Measurements from ENCODE around the gene PMM2. TPM values are rescaled to one million over a fixed set of nuclear protein-coding genes. Genes with fewer than 3 reads are reported as not detected.

PMM2 gene
- total and polyA plus RNA-seq, 12 donors: 7.4 to 81.1 (median 26.3) TPM

DNA sequence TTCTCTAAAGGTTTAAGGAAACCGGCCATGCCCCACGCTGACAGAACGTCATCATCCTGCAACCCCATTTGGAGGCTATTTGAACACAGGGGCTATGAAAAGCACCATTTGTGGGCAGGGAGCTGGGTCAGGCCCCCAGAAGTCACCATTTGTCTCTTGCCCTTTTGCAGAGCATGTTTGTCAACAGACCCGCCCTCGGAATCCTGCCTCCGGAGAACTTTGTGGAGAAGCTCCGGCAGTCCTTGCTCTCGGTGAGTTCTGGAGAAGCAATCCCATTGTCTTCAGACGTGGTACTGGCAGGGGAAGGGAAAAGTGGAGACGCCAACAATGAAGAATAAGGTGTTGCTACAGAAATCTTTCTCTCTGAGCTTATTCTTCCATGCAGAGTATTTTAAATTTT lies 33.7 kb upstream of the PMM2 start:
- no peaks in the 10 kb centered on the region for H3K27me3 ChIP-seq
- no peaks in the 10 kb centered on the region for H3K4me1 ChIP-seq (replicated peaks in 1 of 2)
- no peaks in the 10 kb centered on the region for H3K9me3 ChIP-seq (replicated peaks in 1 of 3)
- H3K36me3 ChIP-seq (replicated peaks in 1 of 2): no peaks in the 10 kb centered on the region
- WGBS, 4 donors: 76 to 93% (median 82%) methylated on average over 7 to 10 of the region's 10 CpGs
- TF ChIP-seq POLR2A (IDR thresholded peaks at IDR 0.05): no peak
- TF ChIP-seq, protein P1, sequence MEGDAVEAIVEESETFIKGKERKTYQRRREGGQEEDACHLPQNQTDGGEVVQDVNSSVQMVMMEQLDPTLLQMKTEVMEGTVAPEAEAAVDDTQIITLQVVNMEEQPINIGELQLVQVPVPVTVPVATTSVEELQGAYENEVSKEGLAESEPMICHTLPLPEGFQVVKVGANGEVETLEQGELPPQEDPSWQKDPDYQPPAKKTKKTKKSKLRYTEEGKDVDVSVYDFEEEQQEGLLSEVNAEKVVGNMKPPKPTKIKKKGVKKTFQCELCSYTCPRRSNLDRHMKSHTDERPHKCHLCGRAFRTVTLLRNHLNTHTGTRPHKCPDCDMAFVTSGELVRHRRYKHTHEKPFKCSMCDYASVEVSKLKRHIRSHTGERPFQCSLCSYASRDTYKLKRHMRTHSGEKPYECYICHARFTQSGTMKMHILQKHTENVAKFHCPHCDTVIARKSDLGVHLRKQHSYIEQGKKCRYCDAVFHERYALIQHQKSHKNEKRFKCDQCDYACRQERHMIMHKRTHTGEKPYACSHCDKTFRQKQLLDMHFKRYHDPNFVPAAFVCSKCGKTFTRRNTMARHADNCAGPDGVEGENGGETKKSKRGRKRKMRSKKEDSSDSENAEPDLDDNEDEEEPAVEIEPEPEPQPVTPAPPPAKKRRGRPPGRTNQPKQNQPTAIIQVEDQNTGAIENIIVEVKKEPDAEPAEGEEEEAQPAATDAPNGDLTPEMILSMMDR (IDR thresholded peaks at IDR 0.05): no peak
- no peak overlapping the region for H3K4me3 ChIP-seq
- intact Hi-C loops (cut with DNase I): no loop called here
- DNase-seq: no peak
- no peak overlapping the region for H3K27ac ChIP-seq

DNA sequence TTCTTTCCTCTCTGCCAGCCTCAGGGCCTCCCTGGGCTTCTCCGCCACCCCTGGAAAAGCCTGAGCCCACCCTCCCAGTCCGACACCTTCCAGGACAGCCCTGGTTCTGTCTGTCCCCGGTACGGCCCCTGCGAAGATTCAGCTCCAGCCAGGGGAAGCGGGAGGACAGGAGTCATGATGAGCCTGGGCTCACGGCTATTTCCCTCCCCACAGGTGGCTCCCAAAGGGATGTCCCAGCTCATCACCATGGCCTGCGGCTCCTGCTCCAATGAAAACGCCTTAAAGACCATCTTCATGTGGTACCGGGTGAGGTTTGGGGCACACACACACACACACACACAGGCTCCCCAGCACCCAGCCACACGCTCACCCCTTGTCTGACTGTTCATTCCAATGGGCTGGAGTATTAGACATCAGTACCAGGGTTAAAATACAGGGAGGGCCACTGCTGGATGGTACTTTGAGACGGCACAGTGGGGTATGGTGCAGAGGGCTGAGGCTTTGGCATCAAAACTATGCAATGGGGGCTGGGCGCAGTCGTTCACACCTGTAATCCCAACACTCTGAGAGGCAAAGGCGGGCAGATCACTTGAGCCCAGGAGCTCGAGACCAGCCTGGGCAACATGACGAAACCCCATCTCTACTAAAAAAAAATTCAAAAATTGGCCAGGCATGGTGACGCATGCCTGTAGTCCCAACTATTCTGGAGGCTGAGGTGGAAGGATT lies 33.0 kb upstream of the PMM2 start:
- intact Hi-C loops (cut with DNase I): no loop called here
- no peaks in the 10 kb centered on the region for H3K36me3 ChIP-seq (replicated peaks in 1 of 2)
- DNase-seq: no peak
- H3K9me3 ChIP-seq (replicated peaks in 1 of 3): no peaks in the 10 kb centered on the region
- no peak overlapping the region for H3K27ac ChIP-seq
- H3K4me3 ChIP-seq: no peak overlapping the region
- no peaks in the 10 kb centered on the region for H3K27me3 ChIP-seq
- 89 to 92% (median 92%) methylated on average over 8 to 18 of the region's 18 CpGs for WGBS, 4 donors
- no peaks in the 10 kb centered on the region for H3K4me1 ChIP-seq (replicated peaks in 1 of 2)
- no peak for TF ChIP-seq POLR2A (IDR thresholded peaks at IDR 0.05)
- TF ChIP-seq, protein P1 (IDR thresholded peaks at IDR 0.05): no peak

DNA sequence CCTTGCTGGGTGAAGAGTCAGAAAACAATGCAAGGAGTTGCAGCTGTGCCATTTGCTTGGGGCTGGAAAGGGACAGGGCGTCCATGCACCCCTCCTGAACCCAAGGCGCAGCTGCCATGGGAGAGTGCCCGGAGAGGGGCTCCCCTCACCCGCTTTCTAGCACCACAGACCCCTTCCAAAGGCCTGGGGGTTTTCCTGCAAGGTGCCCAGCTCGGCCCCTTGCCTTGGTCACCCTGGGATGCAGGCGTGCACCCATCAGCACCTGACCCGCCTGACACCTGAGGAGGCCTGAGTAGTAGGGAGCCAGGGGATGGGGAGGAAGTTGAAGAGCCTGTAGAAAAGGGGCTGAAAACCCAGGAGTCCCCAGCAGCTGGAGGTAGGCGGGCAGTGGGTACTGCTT lies 30.5 kb upstream of the PMM2 start:
- Histone ChIP-seq H3K4me3 (no peak overlapping the region), H3K27ac (no peak overlapping the region), H3K36me3 (replicated peaks in 1 of 2) (no peaks in the 10 kb centered on the region), H3K4me1 (replicated peaks in 1 of 2) (no peaks in the 10 kb centered on the region), H3K27me3 (no peaks in the 10 kb centered on the region), H3K9me3 (replicated peaks in 1 of 3) (no peaks in the 10 kb centered on the region)
- no peak for DNase-seq
- WGBS, 4 donors: 95 to 100% (median 96%) methylated on average over 2 to 8 of the region's 8 CpGs
- no peak for TF ChIP-seq POLR2A (IDR thresholded peaks at IDR 0.05)
- TF ChIP-seq, protein P1 (IDR thresholded peaks at IDR 0.05): no peak
- intact Hi-C loops (cut with DNase I): no loop called here

DNA sequence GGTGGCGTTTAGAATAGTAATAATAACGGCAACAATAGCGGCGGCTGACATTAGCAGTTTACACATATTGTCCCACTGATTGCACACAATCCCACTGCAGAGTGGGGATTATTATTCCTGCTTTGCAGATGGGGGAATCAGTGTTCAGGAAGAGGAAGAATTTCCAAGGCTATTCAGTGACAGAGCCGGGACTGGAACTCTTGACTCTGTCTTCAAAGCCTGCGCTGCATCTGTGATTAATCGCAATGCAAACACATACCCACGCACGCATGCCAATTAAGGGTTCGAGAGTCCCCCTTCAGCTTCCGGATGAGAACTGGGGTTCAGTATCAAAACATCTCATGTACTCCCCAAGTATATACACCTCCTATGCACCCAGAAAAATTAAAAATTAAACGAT lies 29.4 kb upstream of the PMM2 start:
- no peaks in the 10 kb centered on the region for H3K27me3 ChIP-seq
- H3K4me3 ChIP-seq: no peak overlapping the region
- intact Hi-C loops (cut with DNase I): no loop called here
- no peak overlapping the region for H3K27ac ChIP-seq
- no peaks in the 10 kb centered on the region for H3K4me1 ChIP-seq (replicated peaks in 1 of 2)
- no peak for TF ChIP-seq POLR2A (IDR thresholded peaks at IDR 0.05)
- TF ChIP-seq, protein P1 (IDR thresholded peaks at IDR 0.05): no peak
- 93 to 96% (median 95%) methylated on average over 12 of the region's 12 CpGs for WGBS, 4 donors
- no peaks in the 10 kb centered on the region for H3K9me3 ChIP-seq (replicated peaks in 1 of 3)
- no peaks in the 10 kb centered on the region for H3K36me3 ChIP-seq (replicated peaks in 1 of 2)
- DNase-seq: no peak

All from adrenal gland (tissue), 12 donors.